ENCODE measurements around the gene TRIM5.

TRIM5 gene

DNA sequence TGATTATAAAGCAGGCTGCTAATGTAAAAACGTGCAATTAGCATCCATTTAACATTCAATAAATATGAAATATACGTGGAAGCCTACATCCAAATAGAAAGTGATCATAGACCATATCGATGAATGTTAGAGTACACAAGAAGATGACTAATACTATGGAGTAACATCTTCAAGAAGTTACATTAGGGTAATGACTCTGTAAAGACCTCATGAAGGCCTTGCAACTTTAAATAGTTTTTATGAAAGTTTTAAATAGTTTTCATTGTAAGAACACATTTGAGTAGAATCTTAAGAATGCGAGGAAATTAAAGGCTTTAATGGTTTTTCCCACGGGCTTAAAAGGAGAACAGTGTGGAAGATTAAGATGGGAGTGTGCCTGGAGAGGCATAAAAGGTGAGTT lies 58.7 kb downstream of the TRIM5 start:
- FAIRE-seq (no peak), DNase-seq (ENCODE audit: low spot score) (no peak)

GRCh38 chr11:5625281-5625680 lies 59.6 kb downstream of the TRIM5 start:
- no peak for DNase-seq (ENCODE audit: low spot score)
- FAIRE-seq: no peak

- peak; percentile 29 for DNase-seq (ENCODE audit: low spot score)
- peak; percentile 80 for FAIRE-seq
Observed at GRCh38 chr11:5624489-5625279, 60.2 kb downstream of the TRIM5 start, which contains the start of gene TRIM34. TRIM34 (plus strand) TSS chr11:5625001; CDS start chr11:5632332, 7,331 bp downstream.

DNA sequence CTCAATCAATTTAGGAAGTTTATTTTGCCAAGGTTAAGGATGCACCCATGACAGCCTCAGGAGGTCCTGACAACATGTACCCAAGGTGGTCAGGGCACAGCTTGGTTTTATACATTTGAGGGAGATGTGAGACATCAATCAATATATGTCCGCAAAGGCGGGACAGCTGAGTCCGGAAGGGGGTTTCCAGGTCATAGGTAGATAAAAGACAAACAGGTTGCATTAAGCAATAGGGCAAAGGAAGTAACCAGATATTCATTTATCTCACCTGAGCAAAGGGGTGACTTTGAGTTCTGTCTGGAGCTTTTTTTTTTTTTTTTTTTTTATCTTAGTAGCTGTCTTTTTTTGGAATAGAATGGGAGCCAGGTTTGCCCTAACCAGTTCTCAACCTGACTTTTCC lies 62.1 kb downstream of the TRIM5 start:
- FAIRE-seq: no peak
- no peak for DNase-seq (ENCODE audit: low spot score)

DNA sequence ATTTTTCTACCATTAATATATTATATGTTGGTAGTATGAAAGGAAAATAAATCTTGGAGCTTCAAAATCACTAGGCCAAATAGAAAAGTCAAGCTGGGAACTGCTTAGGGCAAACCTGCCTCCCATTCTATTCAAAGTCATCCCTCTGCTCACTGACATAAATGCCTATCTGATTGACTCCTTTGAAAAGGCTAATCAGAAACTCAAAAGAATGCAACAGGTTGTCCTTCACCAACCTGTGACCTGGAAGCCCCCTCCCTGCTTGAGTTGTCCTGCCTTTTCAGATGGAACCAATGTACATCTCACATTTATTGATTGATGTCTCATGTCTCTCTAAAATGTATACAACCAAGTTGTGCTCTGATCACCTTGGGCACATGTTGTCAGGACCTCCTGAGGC lies 63.3 kb downstream of the TRIM5 start:
- FAIRE-seq (no peak), DNase-seq (ENCODE audit: low spot score) (no peak)

GRCh38 chr11:5620651-5621521 lies 64.0 kb downstream of the TRIM5 start:
- FAIRE-seq (no peak), DNase-seq (ENCODE audit: low spot score) (peak; percentile 43)

GRCh38 chr11:5618807-5619206 lies 66.1 kb downstream of the TRIM5 start:
- no peak for FAIRE-seq
- peak; percentile 34 for DNase-seq (ENCODE audit: low spot score)
